ENCODE data around the gene SORL1. TPM values are rescaled to one million over a fixed set of nuclear protein-coding genes. Genes with fewer than 3 reads are reported as not detected.

The SORL1 gene
- total and polyA plus RNA-seq, 9 of the 15 experiments (the other 6 are each of a cell fraction or from before 2014, with no cell fraction given): 0.01 to 0.66 TPM; not detected in 7

GRCh38 chr11:121421149-121421901 lies 30.8 kb upstream of the SORL1 start (continued):
- no peak for TF ChIP-seq U2AF1 (optimal IDR thresholded peaks at IDR 0.05; ENCODE audit: low read depth, low read length)

- intact Hi-C loops (cut with micrococcal nuclease): no loop called here
- Histone ChIP-seq H3K4me2 (ENCODE audit: insufficient read depth, low read length) (no peak overlapping the region), H3K27ac (ENCODE audit: extremely low read depth, low read depth, low read length) (no peak overlapping the region)
Observed at GRCh38 chr11:121422675-121423074, 29.4 kb upstream of the SORL1 start.

More at GRCh38 chr11:121422675-121423074, 29.4 kb upstream of the SORL1 start:
- no peak overlapping the region for H3K4me3 ChIP-seq
- H3K79me2 ChIP-seq (ENCODE audit: control insufficient read depth, insufficient read depth, low read length): no peaks in the 10 kb centered on the region
- H3K9me3 ChIP-seq (replicated peaks; ENCODE audit: control insufficient read depth, insufficient read depth, low read depth, low read length): no peaks in the 10 kb centered on the region
- TF ChIP-seq HINFP (tag; conservative IDR thresholded peaks at IDR 0.05; ENCODE audit: low read depth) (no peak), GMEB1 (CRISPR knock-in tag; IDR thresholded peaks at IDR 0.05) (no peak), RBBP5 (IDR thresholded peaks at IDR 0.05; ENCODE audit: borderline replicate concordance, insufficient read depth, low read length, poor library complexity, severe bottlenecking) (no peak), WHSC1 (IDR thresholded peaks at IDR 0.05; ENCODE audit: low read length) (no peak), E2F3 (CRISPR knock-in tag; IDR thresholded peaks at IDR 0.05) (no peak), CBX5 (IDR thresholded peaks at IDR 0.05; ENCODE audit: borderline replicate concordance, low read depth) (no peak), FUS (optimal IDR thresholded peaks at IDR 0.05; ENCODE audit: low read depth, low read length) (no peak), ZNF511 (CRISPR knock-in tag; IDR thresholded peaks at IDR 0.05) (no peak), RAD21 (CRISPR knock-in tag; conservative IDR thresholded peaks at IDR 0.05 in 1 of 2, IDR thresholded peaks at IDR 0.05 in 1 of 2) (no peak), MAFG (tag; conservative IDR thresholded peaks at IDR 0.05) (no peak), SIN3B (IDR thresholded peaks at IDR 0.05; ENCODE audit: low read depth) (no peak), BRD9 (IDR thresholded peaks at IDR 0.05; ENCODE audit: low read depth, partially characterized antibody) (no peak), KLF10 (CRISPR knock-in tag; IDR thresholded peaks at IDR 0.05) (no peak), HIVEP1 (CRISPR knock-in tag; IDR thresholded peaks at IDR 0.05) (no peak)
- no peak overlapping the region for H3K9ac ChIP-seq (ENCODE audit: insufficient read depth in 1 of 2, low read depth in 2 of 2, low read length in 2 of 2)
- peaks cover 0 to 6% of the 10 kb centered on the region in 2 experiments; a peak in 2 of 5 replicates for H3K4me1 ChIP-seq (replicated peaks in 1 of 2; ENCODE audit: control insufficient read depth in 2 of 2, insufficient read depth in 2 of 2, low read length in 2 of 2)
- in situ Hi-C loops (cut with MboI): no loop called here
- DNase-seq (ENCODE audit: extremely low read depth in 1 of 4, low spot score in 3 of 4) (no peak), FAIRE-seq (no peak), ATAC-seq (no peak)
- H4K20me1 ChIP-seq (replicated peaks; ENCODE audit: control insufficient read depth, insufficient read depth, low read length): no peaks in the 10 kb centered on the region
- peaks cover 0 to 12% of the 10 kb centered on the region in 2 experiments; a peak in 2 of 5 replicates for H3K27me3 ChIP-seq (ENCODE audit: control insufficient read depth in 2 of 2, insufficient read depth in 2 of 2, low read length in 2 of 2)
- WGBS (ENCODE audit: insufficient coverage, low coverage, missing lambda C conversion rate): 0% methylated on average over 4 of the region's 4 CpGs
- no peaks in the 10 kb centered on the region for H3K36me3 ChIP-seq (ENCODE audit: control insufficient read depth, insufficient read depth, low read length)
- no TSS peak for BruUV-seq (replicated peaks)
- H2AFZ ChIP-seq (ENCODE audit: low read depth, low read length): no peak overlapping the region
- POLR2A ChIA-PET: no interaction called here
- H3K9me1 ChIP-seq (ENCODE audit: control insufficient read depth, insufficient read depth, low read length): no peaks in the 10 kb centered on the region
- CTCF ChIA-PET (ENCODE audit: low intra/inter-chr PET ratio): no interaction called here
